Activated naive CD8-positive, alpha-beta T cell (primary cell): ENCODE results near the gene CASKIN2.

Experiments used
- H3K27ac Mint-ChIP-seq: one replicate; pipeline ENCODE4 v1.8.0; 2021; ENCODE audit warnings: mixed read lengths
- H3K27me3 Mint-ChIP-seq: one replicate; pipeline ENCODE4 v1.8.0; 2021; ENCODE audit warnings: mixed read lengths
- H3K36me3 Mint-ChIP-seq: one replicate; pipeline ENCODE4 v1.8.0; 2021; ENCODE audit warnings: mixed read lengths
- H3K4me1 Mint-ChIP-seq: one replicate; pipeline ENCODE4 v1.8.0; 2021; ENCODE audit warnings: low read depth, mixed read lengths
- H3K4me3 Mint-ChIP-seq: one replicate; pipeline ENCODE4 v1.8.0; 2021; ENCODE audit warnings: mild to moderate bottlenecking, mixed read lengths
- H3K9me3 Mint-ChIP-seq: one replicate; pipeline ENCODE4 v1.8.0; 2021; ENCODE audit warnings: low read depth, mixed read lengths

CASKIN2 gene

GRCh38 chr17:75517297-75517865 lies 2.0 kb upstream of the CASKIN2 start:
- Mint-ChIP-seq H3K9me3 (no peaks in the 10 kb centered on the region), H3K27ac (peak overlapping the region; percentile 88), H3K27me3 (no peaks in the 10 kb centered on the region), H3K4me3 (peak overlapping the region; percentile 87), H3K36me3 (peaks cover 11% of the 10 kb centered on the region), H3K4me1 (peaks cover 22% of the 10 kb centered on the region)

DNA sequence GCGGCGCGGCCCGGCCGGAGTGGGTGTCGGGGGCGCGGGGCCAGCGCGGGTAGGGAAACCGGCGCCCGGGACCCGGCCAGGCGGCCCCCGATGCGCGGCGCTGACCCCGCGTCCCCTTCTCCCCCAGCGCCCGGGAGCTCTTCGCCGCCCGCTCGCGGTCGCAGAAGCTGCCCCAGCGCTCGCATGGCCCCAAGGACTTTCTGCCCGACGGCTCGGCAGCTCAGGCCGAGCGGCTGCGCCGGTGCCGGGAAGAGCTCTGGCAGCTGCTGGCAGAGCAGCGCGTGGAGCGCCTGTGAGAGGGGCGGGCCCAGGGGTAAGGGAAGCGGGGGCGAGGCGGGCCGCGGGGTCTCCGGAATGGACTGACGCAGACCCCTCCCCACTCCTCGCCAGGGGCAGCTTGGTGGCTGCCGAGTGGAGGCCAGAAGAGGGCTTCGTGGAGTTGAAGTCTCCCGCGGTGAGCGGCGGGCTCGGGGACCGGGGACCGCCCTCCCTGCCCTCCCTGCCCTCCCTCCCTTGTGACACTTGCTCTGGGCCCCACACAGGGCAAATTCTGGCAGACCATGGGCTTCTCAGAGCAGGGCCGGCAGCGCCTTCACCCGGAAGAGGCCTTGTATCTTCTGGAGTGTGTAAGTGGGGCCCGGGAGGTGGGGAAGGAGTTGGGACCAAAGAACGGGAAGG lies 1.4 kb upstream of the CASKIN2 start:
- peaks cover 10% of the 10 kb centered on the region for H3K36me3 Mint-ChIP-seq
- peaks cover 22% of the 10 kb centered on the region for H3K4me1 Mint-ChIP-seq
- no peaks in the 10 kb centered on the region for H3K27me3 Mint-ChIP-seq
- no peaks in the 10 kb centered on the region for H3K9me3 Mint-ChIP-seq
- H3K27ac Mint-ChIP-seq = peak overlapping the region; percentile 68
- H3K4me3 Mint-ChIP-seq = peak overlapping the region; percentile 87

GRCh38 chr17:75516255-75516618 lies 900 bp upstream of the CASKIN2 start, which contains the start of gene TSEN54:
TSS of gene TSEN54 (plus strand) at chr17:75516528. CDS start at chr17:75516561, 33 bp downstream.
- H3K36me3 Mint-ChIP-seq = peaks cover 10% of the 10 kb centered on the region
- H3K4me1 Mint-ChIP-seq = peaks cover 22% of the 10 kb centered on the region
- H3K4me3 Mint-ChIP-seq = peak within 1 kb of the TSS; percentile 87
- H3K27me3 Mint-ChIP-seq = no peaks in the 10 kb centered on the region
- peak within 1 kb of the TSS; percentile 68 for H3K27ac Mint-ChIP-seq
- no peaks in the 10 kb centered on the region for H3K9me3 Mint-ChIP-seq

DNA sequence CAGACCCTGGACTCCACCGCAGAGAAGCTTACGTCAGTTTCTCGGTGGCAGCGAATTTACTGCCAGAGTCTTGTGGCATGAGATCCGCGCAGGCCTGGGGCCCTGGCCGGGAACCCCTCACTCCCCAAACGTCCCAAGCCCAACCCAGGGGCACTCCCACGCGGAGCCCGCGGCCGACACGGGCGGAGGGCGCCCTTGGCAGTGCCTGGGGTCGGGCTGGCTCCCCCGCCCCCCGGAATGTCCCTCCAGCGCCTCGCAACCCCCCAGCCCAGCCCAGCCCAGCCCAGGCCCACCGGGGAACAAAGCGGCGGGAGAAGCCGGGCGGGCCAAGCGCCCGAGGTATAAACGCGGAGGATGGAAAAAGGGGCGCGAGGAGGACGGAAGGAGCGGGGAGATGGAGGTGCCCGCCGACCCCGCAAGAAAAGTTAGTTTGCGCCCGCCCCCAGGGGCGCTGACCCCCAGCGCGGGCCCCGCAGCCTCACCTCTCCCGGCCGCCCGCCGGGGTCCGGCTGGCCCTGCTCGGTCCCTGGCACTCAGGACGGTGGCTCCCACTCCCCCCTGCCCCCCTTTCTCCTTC lies 330 bp downstream of the CASKIN2 start:
- H3K4me3 Mint-ChIP-seq = peak overlapping the region; percentile 80
- H3K9me3 Mint-ChIP-seq = no peaks in the 10 kb centered on the region
- no peak overlapping the region for H3K27ac Mint-ChIP-seq
- peaks cover 22% of the 10 kb centered on the region for H3K4me1 Mint-ChIP-seq
- H3K27me3 Mint-ChIP-seq = no peaks in the 10 kb centered on the region
- H3K36me3 Mint-ChIP-seq = peaks cover 10% of the 10 kb centered on the region

DNA sequence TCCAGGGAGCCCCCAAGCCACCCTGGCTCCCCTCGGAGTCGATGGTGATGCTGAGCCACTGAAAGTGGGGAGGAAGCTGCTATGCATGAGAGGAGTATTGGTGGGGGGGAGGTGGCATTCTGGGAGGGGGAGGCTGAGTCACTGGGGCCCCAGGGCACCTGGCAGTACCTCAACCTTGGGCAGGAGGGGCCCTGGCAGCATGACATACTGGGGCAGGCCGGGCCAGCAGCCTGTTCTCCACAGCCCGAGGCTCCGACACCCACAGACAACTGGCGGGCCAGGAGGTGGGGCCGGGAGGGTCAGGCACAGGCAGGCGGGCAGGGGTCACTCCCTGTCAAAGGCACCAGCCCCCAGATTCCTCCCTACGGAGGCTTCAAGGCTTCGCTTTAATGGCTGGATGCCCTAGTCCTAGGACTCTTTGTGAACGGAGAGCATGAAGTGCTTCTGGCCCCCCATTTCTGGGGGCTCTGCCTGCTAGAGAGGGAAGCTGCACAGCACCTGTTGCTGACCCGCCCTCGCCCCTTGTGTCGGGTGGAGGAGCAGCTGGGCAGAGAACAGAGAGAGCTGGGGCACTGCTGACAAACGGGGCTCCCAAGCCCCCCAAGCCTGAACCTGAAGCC lies 928 bp downstream of the CASKIN2 start:
- no peak overlapping the region for H3K27ac Mint-ChIP-seq

GRCh38 chr17:75513641-75514000 lies 1.7 kb downstream of the CASKIN2 start:
- Mint-ChIP-seq H3K27ac (no peak overlapping the region), H3K36me3 (peaks cover 10% of the 10 kb centered on the region), H3K4me3 (no peak overlapping the region), H3K4me1 (peaks cover 16% of the 10 kb centered on the region), H3K27me3 (no peaks in the 10 kb centered on the region), H3K9me3 (no peaks in the 10 kb centered on the region)

More for the DNA sequence above, 928 bp downstream of the CASKIN2 start:
- no peaks in the 10 kb centered on the region for H3K9me3 Mint-ChIP-seq
- peaks cover 22% of the 10 kb centered on the region for H3K4me1 Mint-ChIP-seq
- H3K4me3 Mint-ChIP-seq = peak overlapping the region; percentile 56
- peaks cover 10% of the 10 kb centered on the region for H3K36me3 Mint-ChIP-seq
- H3K27me3 Mint-ChIP-seq = no peaks in the 10 kb centered on the region

DNA sequence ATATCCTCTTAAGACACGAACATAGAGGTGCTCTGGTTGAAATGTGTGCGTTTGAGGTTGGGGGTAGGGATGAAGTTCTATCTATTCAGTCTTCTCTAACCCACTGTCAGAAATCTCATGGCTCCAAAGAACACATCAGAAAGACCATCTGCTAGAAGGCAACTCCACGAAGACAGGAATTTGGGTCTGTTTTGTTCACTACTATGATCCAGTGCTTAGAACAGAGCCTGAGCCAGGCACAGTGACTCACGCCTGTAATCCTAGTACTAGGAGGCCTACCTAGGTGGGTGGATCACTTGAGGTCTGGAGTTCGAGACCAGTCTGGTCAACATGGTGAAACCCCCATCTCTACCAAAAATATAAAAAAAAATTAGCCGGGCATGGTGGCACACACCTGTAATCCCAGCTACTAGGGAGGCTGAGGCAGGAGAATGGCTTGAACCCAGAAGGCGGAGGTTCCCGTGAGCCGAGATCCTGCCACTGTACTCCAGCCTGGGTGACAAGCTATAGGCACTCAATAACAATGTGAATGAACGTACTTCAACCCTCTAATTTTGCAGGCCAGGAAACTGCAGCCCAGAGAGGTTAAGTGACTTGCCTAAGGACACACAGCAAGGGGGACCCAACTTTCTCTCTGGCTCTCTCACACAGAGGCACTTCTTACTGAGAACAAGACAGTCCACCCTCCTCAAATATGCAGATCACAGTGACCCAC lies 2.3 kb downstream of the CASKIN2 start:
- H3K4me3 Mint-ChIP-seq = no peak overlapping the region
- no peaks in the 10 kb centered on the region for H3K9me3 Mint-ChIP-seq
- peaks cover 5% of the 10 kb centered on the region for H3K36me3 Mint-ChIP-seq
- H3K27me3 Mint-ChIP-seq = no peaks in the 10 kb centered on the region
- no peak overlapping the region for H3K27ac Mint-ChIP-seq
- H3K4me1 Mint-ChIP-seq = peaks cover 10% of the 10 kb centered on the region

DNA sequence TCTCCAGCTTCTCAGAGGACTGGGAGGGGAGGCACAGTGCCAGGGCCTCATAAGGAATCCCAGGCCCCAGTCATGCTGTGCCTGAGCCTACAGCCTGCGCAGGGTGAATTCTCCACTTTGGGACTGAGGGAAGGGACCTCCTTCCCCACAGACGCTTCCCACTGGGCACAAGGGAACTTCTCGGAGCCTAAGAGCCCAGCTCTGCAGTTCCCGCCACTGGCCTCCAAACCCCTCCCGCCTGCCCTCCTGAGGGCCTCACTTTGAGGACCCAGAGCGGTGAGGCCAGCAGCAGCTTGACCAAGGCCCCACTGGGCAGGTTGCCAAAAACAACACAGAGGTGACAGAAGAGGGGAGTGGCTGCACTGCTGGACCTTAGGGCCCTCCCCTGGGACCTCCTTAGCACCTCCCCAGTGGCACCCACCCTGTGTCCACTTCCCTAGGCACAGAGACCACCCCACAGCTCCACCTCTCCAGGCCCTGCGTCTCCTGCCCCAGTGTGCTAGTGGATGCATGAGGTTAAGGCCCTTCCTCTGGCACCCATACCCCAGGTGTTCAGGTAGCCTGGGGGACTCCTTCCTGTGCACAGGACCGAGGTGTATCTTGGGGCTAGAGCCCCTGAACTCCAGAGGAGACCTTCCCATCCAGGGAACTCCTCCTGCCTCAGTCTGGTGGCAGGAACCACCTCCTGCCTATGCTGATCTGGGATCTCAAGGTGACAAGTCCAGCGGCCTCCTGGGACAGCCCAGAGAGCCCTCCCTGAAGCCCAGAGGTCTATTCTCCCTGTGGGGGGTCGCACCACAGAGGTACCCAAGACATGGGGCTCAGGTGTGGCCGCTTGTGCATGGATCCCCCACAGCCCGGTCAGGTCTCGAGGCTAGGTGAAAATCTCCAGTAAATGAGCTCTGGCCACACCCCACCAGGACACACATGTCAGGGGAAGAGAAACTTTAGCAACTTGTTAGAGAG lies 3.4 kb downstream of the CASKIN2 start:
- Mint-ChIP-seq H3K9me3 (no peaks in the 10 kb centered on the region), H3K4me1 (no peaks in the 10 kb centered on the region), H3K36me3 (no peaks in the 10 kb centered on the region), H3K4me3 (no peak overlapping the region), H3K27me3 (no peaks in the 10 kb centered on the region), H3K27ac (no peak overlapping the region)

GRCh38 chr17:75511270-75511609 lies 4.1 kb downstream of the CASKIN2 start:
- H3K27ac Mint-ChIP-seq = no peak overlapping the region

DNA sequence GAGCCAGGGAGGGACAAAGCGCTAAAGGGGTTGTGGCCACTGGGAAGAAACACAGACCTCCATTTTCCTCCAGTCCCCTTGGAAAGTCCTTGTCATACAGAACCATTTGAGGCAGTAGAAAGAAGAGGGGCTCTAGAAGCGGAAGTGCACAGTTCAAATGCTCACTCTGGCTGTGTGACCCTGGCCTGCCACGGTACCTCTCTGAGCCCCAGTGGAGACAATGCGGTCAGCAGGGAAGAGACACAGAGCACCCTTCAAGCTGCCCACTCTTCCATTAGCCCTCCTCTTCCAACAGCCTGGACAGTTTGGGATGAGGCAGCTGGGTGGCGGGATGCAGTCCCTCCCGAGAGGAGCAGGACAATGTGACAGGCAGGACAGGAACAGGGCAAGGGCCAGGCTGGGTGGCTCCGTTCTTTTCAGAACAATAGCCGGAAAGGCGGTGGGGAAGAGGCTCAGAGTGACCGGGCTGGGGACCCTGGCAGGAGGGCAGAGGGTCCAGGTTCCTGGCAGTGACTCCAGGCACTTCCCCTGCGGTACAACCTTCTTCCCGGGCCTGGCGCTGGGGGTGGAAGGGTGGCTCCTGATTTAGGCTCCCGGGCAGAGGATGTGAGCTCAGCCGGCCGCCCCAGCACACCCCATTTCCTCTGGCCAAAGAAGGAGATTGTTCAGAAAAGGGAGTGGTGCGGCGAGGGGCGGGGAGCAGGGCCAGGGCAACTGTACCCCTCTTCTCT lies 5.6 kb downstream of the CASKIN2 start:
- Mint-ChIP-seq H3K4me3 (no peak overlapping the region), H3K9me3 (no peaks in the 10 kb centered on the region), H3K4me1 (no peaks in the 10 kb centered on the region), H3K36me3 (no peaks in the 10 kb centered on the region), H3K27ac (no peak overlapping the region), H3K27me3 (no peaks in the 10 kb centered on the region)

More at GRCh38 chr17:75511270-75511609, 4.1 kb downstream of the CASKIN2 start:
- Mint-ChIP-seq H3K27me3 (no peaks in the 10 kb centered on the region), H3K4me1 (no peaks in the 10 kb centered on the region), H3K4me3 (no peak overlapping the region), H3K36me3 (no peaks in the 10 kb centered on the region), H3K9me3 (no peaks in the 10 kb centered on the region)

DNA sequence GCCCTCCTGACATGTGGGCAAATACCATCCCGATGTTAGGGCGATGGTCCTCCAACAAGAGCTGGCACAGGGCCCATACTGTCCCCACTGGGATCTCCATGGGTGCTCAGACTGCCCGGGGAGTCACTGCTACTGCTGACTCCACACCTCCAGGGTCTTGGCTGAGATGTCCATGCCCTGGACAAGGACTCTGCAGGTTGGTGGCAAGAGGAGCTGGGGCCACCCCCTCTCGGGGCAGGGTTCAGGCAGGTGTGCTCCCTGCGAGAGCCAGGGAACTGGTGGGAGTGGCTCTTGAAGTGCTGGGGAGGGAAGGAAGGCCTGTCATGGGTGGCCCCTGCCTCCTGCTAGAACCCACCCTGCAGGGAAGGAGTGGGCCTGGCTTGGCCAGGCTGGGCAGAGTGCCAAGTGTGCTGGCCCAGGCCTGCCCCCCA lies 6.4 kb downstream of the CASKIN2 start:
- Mint-ChIP-seq H3K27me3 (no peaks in the 10 kb centered on the region), H3K27ac (no peak overlapping the region), H3K36me3 (no peaks in the 10 kb centered on the region), H3K4me1 (no peaks in the 10 kb centered on the region), H3K4me3 (no peak overlapping the region), H3K9me3 (no peaks in the 10 kb centered on the region)

- no peaks in the 10 kb centered on the region for H3K4me1 Mint-ChIP-seq
- H3K9me3 Mint-ChIP-seq = no peaks in the 10 kb centered on the region
- no peaks in the 10 kb centered on the region for H3K36me3 Mint-ChIP-seq
- no peak overlapping the region for H3K4me3 Mint-ChIP-seq
- H3K27me3 Mint-ChIP-seq = no peaks in the 10 kb centered on the region
- H3K27ac Mint-ChIP-seq = no peak overlapping the region
Observed at GRCh38 chr17:75507733-75508719, 7.3 kb downstream of the CASKIN2 start.

DNA sequence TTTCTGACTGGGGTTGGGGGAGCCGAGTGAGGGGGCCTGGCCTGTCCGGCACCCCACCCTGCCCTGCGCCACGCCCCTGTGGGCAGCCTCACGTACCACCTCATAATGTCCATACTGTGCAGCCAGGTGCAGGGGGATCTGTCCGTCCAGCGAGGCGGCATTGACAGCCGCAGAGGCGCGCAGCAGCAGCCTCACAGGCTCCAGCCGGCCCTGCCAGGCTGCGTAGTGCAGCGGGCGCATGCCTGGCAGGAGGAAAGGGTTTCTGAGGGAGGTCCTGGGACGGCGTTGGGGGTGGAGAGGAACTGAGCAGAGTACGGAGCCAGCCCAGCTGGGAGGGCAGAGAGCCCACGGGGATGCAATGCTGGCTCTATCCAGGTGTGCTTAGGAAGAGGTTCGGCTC lies 8.4 kb downstream of the CASKIN2 start:
- H3K36me3 Mint-ChIP-seq = no peaks in the 10 kb centered on the region
- H3K9me3 Mint-ChIP-seq = no peaks in the 10 kb centered on the region
- H3K27me3 Mint-ChIP-seq = no peaks in the 10 kb centered on the region
- H3K4me3 Mint-ChIP-seq = no peak overlapping the region
- no peak overlapping the region for H3K27ac Mint-ChIP-seq
- H3K4me1 Mint-ChIP-seq = no peaks in the 10 kb centered on the region
